Kidney (tissue), 14 donors: ENCODE data around the gene LIME1. TPM values are rescaled to one million over a fixed set of nuclear protein-coding genes. Genes with fewer than 3 reads are reported as not detected.

Experiments
- DNase-seq, 5 donors: peaks; one replicate each; pipeline ENCODE4 v3.0.0-alpha.2; 2013 to 2020
- FAIRE-seq: peaks from 2 replicates; lab custom pipeline; 2012; peaks lifted over from hg19 to GRCh38; lab: Jason Lieb, UNC
- H3K27ac ChIP-seq, 2 donors: one replicate each; pipeline ENCODE4 v1.7.0; 2013; ENCODE audit warnings: low read depth in 2 of 2, low read length in 2 of 2, inconsistent platforms in 1 of 2
- H3K27me3 ChIP-seq: one replicate; pipeline ENCODE4 v1.7.1; 2013; ENCODE audit warnings: low read length, inconsistent platforms; ENCODE audit not compliant: control insufficient read depth, insufficient read depth
- H3K36me3 ChIP-seq, 3 donors: one replicate each; pipeline versions ENCODE4 v1.7.0 to v1.7.1; 2013; ENCODE audit warnings: low read length in 3 of 3, control low read depth in 1 of 3, inconsistent platforms in 1 of 3; ENCODE audit not compliant: insufficient read depth in 3 of 3, control insufficient read depth in 2 of 3
- H3K4me1 ChIP-seq, 3 donors: one replicate each; pipeline versions ENCODE4 v1.7.0 to v1.7.1; 2013; ENCODE audit warnings: low read length in 3 of 3, inconsistent platforms in 1 of 3, low read depth in 1 of 3; ENCODE audit not compliant: control insufficient read depth in 2 of 3, insufficient read depth in 2 of 3
- H3K4me3 ChIP-seq, 3 donors: one replicate each; pipeline versions ENCODE4 v1.7.0 to v1.8.1; 2013; ENCODE audit warnings: low read length in 3 of 3, control low read depth in 1 of 3, inconsistent platforms in 1 of 3
- H3K9ac ChIP-seq, 3 donors: one replicate each; pipeline versions ENCODE4 v1.7.0 to v1.7.1; 2013; ENCODE audit warnings: low read length in 3 of 3, control low read depth in 1 of 3, inconsistent platforms in 1 of 3
- H3K9me3 ChIP-seq, 3 donors: one replicate each; pipeline versions ENCODE4 v1.7.0 to v1.7.1; 2013; ENCODE audit warnings: low read length in 3 of 3, control low read depth in 1 of 3, inconsistent platforms in 1 of 3; ENCODE audit not compliant: control insufficient read depth in 2 of 3, insufficient read depth in 1 of 3
- CTCF ChIP-seq: IDR thresholded peaks from 3 replicates; pipeline ENCODE4 v1.5.1; 2012; ENCODE audit warnings: mild to moderate bottlenecking, moderate library complexity, borderline replicate concordance; ENCODE audit not compliant: insufficient read depth; ENCODE audit errors: extremely low read depth
- intact Hi-C: fragments of 100-400 bp; cut with DNase I; formaldehyde crosslinking; loops from one replicate; pipeline ENCODE4 v1.11.1; 2022
- polyA plus RNA-seq: library from polyadenylated mRNA; stranded (reverse); fragments of 350-450 nt; fragmentation: Illumina TruSeq; extraction: RNeasy Lipid Tissue Mini Kit (QIAGEN cat#74804); gene quantifications from one replicate; pipeline ENCODE4 v1.2.3, GENCODE V29; 2014; ENCODE audit warnings: low read depth, low replicate concordance; ENCODE audit not compliant: insufficient read depth
- total RNA-seq: library from RNA; stranded (reverse); fragmentation: NEBNext Ultra II Directional; extraction: Animal tissue kit (Norgen Biotek cat#: 25700); gene quantifications from one replicate; pipeline ENCODE4 v1.2.1, GENCODE V29; 2021
- donor health status: control.
- donor health status: control.
- donor health status: control.
- donor health status: control.
- donor health status: control.
- donor health status: DM: yes; HTN: yes; CAD: no.
- donor health status: Normal renal cell carcinoma (clear cell type).

LIME1 gene
- total and polyA plus RNA-seq, 2 donors from 2014 or later: 12.1 to 114 TPM

- Histone ChIP-seq H3K9ac (no peak overlapping the region), H3K4me1 (peaks cover 0 to 3% (median 3%) of the 10 kb centered on the region in 3 donors), H3K36me3 (no peaks in the 10 kb centered on the region), H3K27ac (no peak overlapping the region), H3K27me3 (no peaks in the 10 kb centered on the region), H3K4me3 (no peak overlapping the region), H3K9me3 (no peaks in the 10 kb centered on the region)
- no peak for DNase-seq
- intact Hi-C loops: no loop called here
- FAIRE-seq: no peak
- TF ChIP-seq CTCF: no peak
Measured at GRCh38 chr20:63752411-63753101, 16.1 kb downstream of the LIME1 start.

- Histone ChIP-seq H3K9ac (no peak overlapping the region), H3K27ac (no peak overlapping the region), H3K9me3 (no peaks in the 10 kb centered on the region), H3K4me3 (no peak overlapping the region), H3K27me3 (no peaks in the 10 kb centered on the region), H3K4me1 (peaks cover 0 to 3% (median 3%) of the 10 kb centered on the region in 3 donors), H3K36me3 (no peaks in the 10 kb centered on the region)
- TF ChIP-seq CTCF: no peak
- no peak for DNase-seq
- FAIRE-seq: no peak
- intact Hi-C loops: no loop called here
Measured at GRCh38 chr20:63753381-63753780, 16.9 kb downstream of the LIME1 start.

GRCh38 chr20:63754008-63754407 lies 17.5 kb downstream of the LIME1 start:
- intact Hi-C loops: no loop called here
- H3K4me3 ChIP-seq: no peak overlapping the region
- DNase-seq (no peak), FAIRE-seq (no peak)
- no peak overlapping the region for H3K9ac ChIP-seq
- H3K36me3 ChIP-seq: no peaks in the 10 kb centered on the region
- TF ChIP-seq CTCF: no peak
- no peak overlapping the region for H3K27ac ChIP-seq
- H3K9me3 ChIP-seq: no peaks in the 10 kb centered on the region
- no peaks in the 10 kb centered on the region for H3K27me3 ChIP-seq
- peaks cover 0 to 3% (median 3%) of the 10 kb centered on the region in 3 donors for H3K4me1 ChIP-seq
